GM23338 (cell line): ENCODE results near the gene SYNCRIP.

Experiments
- JUNB ChIP-seq: IDR thresholded peaks from one replicate; pipeline ENCODE4 v1.6.1; 2016; ENCODE audit warnings: antibody characterized with exemption; ENCODE audit not compliant: unreplicated experiment
- TF ChIP-seq, protein P1 (sequence below), 2 experiments: fragments of 200-600 bp in 1 of 2; sonication (generic) in 1 of 2; conservative IDR thresholded peaks; 2 replicates each; pipeline versions ENCODE4 v1.5.1 to v1.6.1; 2016 to 2017; ENCODE audit warnings: antibody characterized with exemption in 2 of 2, low read depth in 2 of 2, mild to moderate bottlenecking in 2 of 2, moderate library complexity in 1 of 2

DNA sequence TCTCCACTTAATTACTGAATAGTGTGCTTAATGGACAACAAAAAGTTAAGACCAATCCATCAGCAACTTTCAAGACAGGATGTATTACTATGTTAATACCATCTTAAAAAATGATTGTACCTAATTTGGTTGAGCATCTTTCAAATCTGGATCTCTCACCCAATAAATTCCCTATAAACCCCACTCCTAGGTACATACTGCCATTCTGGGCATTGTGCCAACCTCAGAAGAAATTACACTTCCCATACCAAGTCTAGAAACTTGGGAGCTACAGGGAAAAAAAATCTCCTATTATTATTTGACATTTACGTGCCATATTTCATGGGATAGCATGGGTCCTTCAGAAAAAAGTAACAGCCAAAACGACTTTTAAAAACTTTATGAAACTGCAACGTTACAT lies 5.1 kb downstream of the SYNCRIP start:
- TF ChIP-seq, protein P1, sequence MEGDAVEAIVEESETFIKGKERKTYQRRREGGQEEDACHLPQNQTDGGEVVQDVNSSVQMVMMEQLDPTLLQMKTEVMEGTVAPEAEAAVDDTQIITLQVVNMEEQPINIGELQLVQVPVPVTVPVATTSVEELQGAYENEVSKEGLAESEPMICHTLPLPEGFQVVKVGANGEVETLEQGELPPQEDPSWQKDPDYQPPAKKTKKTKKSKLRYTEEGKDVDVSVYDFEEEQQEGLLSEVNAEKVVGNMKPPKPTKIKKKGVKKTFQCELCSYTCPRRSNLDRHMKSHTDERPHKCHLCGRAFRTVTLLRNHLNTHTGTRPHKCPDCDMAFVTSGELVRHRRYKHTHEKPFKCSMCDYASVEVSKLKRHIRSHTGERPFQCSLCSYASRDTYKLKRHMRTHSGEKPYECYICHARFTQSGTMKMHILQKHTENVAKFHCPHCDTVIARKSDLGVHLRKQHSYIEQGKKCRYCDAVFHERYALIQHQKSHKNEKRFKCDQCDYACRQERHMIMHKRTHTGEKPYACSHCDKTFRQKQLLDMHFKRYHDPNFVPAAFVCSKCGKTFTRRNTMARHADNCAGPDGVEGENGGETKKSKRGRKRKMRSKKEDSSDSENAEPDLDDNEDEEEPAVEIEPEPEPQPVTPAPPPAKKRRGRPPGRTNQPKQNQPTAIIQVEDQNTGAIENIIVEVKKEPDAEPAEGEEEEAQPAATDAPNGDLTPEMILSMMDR (conservative IDR thresholded peaks at IDR 0.05; ENCODE audit: low read depth in 2 of 2) = no peak
- TF ChIP-seq JUNB = no peak
